ENCODE results near the gene MYO9A.
"Not testable (repeated sequence)": the region's sequence is repeated elsewhere in the genome, so short reads cannot be mapped to it uniquely, and the experiment has no call there.

MYO9A gene

GRCh38 chr15:72086920-72087648 is 30.9 kb downstream of the MYO9A start:
- peak; percentile 1 for DNase-seq

- no peak for DNase-seq
Observed at GRCh38 chr15:72086010-72086697, 31.8 kb downstream of the MYO9A start.

GRCh38 chr15:72082176-72082575 is 35.8 kb downstream of the MYO9A start:
- DNase-seq = no peak

DNA sequence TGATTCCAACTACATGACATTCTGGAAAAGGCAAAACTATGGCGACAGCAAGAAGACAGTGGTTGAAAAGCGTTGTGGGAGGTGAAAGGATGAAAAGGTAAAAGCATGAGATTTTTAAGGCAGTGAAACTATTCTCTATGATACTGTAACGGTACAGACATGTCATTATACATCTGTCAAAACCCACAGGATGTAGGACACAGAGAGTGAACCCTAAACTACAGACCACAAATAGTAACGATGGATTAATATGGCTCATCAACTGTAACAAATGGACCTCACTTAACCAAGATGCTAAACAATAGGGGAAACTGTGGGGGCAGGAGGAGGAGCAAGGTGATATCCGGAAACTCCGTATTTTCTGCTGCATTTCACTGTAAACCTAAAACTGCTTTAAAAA is 39.1 kb downstream of the MYO9A start:
- DNase-seq = no peak

DNA sequence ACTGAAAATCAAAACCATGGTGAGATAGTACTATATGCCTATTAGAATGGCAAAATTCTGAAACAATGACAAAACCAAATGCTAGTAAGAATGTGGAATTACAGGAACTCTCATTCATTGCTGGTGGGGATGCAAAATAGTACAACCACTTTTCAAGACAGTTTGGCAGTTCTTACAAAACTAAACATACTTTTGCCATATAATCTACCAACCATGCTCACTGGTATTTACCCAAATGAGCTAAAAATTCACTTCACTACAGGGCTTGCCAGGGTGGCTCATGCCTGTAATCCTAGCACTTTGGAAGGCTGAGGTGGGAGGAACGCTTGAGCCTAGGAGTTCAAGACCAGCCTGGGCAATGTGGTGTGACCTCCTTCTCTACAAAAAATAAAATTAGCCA is 40.0 kb downstream of the MYO9A start:
- DNase-seq = no peak

- DNase-seq = no peak
Observed at GRCh38 chr15:72074335-72075060, 43.5 kb downstream of the MYO9A start.

GRCh38 chr15:72071448-72071825 is 46.5 kb downstream of the MYO9A start:
- DNase-seq = not testable (repeated sequence)

- no peak for DNase-seq
Observed at GRCh38 chr15:72070817-72071447, 47.0 kb downstream of the MYO9A start.

DNA sequence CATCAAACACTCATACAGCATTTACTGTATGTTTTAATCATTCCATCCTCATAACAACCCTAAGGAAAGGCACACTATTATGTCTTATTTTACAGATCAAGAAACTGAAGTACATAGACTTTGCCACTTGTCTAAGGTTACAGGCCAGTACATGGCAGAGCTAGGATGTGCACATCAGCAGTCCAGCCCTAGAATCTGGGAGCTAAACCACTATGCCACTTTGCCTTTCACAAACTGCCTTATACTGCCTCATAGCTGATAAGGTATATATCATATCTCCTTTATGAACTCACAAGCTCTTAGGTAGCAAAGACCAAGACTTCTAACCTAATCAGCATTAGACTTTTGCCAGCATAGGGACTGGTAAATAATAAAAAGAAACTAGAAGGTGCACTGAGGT is 49.1 kb downstream of the MYO9A start:
- no peak for DNase-seq

DNA sequence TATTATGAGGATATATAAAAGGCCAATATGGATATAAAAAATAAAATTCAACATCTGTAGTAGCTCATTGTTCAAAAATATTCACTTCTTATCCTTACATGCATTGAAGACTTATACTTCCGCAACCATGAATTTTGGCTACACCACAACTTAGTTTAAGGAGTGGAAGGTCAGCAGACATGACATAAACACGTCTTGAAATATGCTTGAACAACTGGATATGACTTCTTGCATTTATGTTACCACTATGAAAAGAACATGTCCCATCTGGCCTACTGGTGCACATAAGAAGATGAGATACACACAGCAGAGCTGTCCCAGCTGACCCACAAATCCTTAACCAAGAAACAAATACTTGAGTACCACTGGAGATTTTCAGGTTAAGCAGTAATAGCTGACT is 52.1 kb downstream of the MYO9A start:
- no peak for DNase-seq

GRCh38 chr15:72063186-72063585 is 54.8 kb downstream of the MYO9A start:
- DNase-seq = no peak

DNA sequence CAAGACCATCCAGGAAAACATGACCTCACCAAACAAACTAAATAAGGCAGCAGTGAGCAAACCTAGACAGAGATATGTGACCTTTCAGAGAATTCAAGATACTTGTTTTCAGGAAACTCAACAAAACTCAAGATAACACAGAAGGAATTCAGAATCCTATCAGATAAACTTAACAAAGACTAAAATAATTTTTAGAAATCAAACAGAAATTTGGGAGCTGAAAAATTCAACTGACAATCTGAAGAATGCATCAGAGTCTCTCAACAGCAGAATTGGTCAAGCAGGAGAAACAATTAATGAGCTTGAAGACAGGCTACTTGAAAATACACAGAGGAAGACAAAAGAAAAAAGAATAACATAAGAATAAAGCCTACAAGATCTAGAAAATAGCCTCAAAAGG is 55.6 kb downstream of the MYO9A start:
- no peak for DNase-seq

DNA sequence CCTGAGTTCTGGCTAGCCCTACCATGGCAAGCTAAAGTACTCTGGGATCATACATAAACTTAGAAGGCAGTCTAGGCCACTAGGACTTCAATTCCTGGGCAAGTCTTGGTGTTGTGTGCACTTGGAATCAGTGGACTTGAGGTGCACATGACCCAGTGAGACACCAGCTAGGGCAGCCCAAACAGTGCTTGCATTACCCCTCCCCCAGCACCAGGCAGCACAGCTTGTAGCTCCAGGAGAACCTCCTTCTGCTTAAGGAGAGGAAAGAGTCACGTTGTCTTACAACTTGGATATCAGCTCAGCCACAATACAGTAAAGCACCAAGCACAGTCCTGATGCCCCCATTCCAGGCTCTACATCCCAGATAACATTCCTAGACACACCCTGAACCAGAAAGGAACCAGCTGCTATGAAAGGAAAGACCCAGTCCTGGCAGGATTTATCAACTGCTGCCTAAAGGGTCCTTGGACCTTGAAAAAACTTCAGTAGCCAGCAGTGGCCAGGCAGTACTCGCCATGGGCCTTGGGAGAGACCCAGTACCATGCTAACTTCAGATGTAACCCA is 57.2 kb downstream of the MYO9A start:
- DNase-seq = no peak

DNA sequence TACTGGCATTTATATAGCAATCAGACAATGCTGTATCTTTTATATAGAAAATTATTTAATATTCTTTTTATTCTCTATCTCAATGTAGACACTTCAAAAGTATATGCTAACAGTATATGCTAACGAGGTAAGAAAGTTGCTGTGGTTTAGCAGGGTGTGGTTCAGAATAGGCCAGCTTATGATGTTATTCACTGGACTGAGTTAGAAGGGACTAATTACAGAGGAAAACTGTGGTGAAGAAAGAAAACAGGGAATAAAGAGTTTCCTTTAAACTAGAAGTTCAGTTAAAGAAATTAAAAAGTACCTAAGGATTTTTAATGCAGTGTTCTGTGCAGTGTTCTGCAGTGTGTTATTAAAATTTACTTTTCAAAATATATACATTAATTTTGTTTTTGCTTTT is 59.4 kb downstream of the MYO9A start:
- DNase-seq = no peak

- DNase-seq = no peak
Observed at GRCh38 chr15:72057548-72058091, 60.3 kb downstream of the MYO9A start.

DNA sequence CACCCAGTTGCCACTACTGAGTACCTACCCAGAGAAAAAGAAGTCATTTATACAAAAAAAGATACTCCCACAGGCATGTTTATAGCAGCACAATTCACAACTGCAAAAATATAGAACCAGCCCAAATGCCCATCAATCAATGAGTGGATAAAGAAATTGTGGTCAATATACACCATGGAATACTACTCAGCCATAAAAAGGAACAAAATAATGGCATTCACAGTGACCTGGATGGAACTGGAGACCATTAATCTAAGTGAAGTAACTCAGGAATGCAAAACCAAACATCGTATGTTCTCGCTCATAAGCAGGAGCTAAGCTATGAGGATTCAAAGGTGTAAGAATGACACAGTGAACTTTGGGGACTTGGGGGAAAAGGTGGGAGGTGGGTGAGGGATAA is 61.7 kb downstream of the MYO9A start:
- DNase-seq = not testable (repeated sequence)

GRCh38 chr15:72053297-72053696 is 64.7 kb downstream of the MYO9A start:
- not testable (repeated sequence) for DNase-seq

DNA sequence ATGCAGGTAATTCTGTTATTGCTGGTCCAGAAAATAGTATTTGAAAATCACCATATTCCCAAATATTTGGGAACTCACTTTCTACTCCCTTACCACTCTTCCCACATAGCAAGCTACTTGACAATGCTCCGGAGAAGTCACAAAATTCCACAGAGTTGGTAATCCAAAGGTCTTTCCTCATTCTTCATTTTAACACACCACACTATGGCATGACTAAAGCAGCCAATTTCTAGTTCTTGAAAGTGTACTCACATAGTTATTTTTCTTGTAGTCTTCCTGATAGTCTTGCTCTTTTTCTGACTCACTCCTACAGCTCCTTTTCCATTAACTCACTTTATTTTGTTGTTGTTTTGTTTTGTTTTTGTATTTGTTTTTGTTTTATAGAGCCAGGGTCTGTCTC is 67.2 kb downstream of the MYO9A start:
- DNase-seq = no peak

DNA sequence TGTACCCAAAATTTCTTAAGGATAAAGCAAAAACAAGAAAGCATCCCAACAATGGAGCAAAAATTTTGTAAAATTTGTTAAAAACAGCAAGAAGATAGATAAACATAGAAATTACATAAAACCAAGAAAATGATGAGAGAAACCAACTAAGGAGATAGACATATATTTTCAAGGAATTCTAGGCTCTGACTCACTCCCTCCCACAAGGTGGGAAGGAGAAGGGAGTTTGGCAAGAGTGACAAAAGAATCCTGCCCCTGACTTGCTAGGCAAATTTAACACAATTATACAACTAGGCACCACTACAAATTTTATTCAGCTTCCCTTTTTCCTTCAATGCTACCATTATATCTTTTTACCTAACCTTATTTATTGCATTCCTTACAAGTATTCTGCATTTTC is 70.9 kb downstream of the MYO9A start:
- no peak for DNase-seq

GRCh38 chr15:72044956-72045355 is 73.0 kb downstream of the MYO9A start:
- DNase-seq = no peak

DNA sequence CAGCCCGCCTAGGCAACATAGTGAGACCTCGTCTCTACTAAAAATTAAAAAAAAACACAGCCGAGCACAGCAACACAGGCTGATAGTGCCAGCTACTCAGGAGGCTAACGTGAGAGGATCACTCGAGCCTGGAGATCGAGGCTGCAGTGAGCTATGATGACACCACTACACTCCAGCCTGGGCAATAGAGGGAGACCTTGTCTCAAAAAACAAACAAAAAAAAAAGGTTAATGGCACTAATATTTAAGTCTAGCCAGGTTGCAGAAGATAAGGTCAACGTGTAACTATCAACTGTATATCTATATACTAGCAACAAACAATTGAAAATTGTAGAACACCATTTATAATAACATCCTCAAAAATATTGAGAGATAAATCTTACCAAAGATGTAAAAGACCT is 75.1 kb downstream of the MYO9A start:
- peak; percentile 3 for DNase-seq

DNA sequence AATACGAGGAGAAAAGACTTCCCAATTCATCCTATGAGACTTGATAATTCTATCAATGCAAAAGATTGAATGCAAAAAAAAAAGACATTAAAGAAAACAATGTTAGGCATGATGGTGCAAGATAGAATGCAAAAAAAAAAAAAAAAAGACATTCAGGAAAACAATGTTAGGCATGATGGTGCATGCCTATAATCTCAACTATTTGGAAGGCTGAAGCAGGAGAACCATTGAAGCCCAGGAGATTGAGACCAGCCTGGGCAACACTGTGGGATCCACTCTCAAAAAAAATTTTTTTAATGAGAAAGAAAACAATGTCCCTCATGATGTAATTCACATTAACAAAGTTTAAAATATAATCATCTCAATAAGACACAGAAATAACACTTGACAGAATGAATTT is 75.9 kb downstream of the MYO9A start:
- no peak for DNase-seq

GRCh38 chr15:72037321-72037720 is 80.6 kb downstream of the MYO9A start:
- DNase-seq = peak; percentile 50

Data from DMS53 (cell line).